CD14-positive monocyte (primary cell): ENCODE data around the gene TAF7. TPM values are rescaled to one million over a fixed set of nuclear protein-coding genes. Genes with fewer than 3 reads are reported as not detected.
"Not testable (repeated sequence)": the region's sequence is repeated elsewhere in the genome, so short reads cannot be mapped to it uniquely, and the experiment has no call there.

Experiments used
- DNase-seq, 3 donors: peaks; one replicate each; pipeline ENCODE4 v3.0.0-alpha.2; 2011 to 2022
- H2AFZ ChIP-seq: 2 replicates; pipeline ENCODE4 v1.6.0; 2012; ENCODE audit warnings: mild to moderate bottlenecking, low read depth, low read length, inconsistent platforms; ENCODE audit not compliant: insufficient read depth, poor library complexity, severe bottlenecking
- H3K27ac ChIP-seq, 2 donors: 1 replicate in 1 of 2; 2 replicates in 1 of 2; pipeline ENCODE4 v1.5.1; 2012 to 2013; ENCODE audit warnings: low read length in 2 of 2, control low read depth in 1 of 2, inconsistent platforms in 1 of 2, low read depth in 1 of 2, mild to moderate bottlenecking in 1 of 2
- H3K27me3 ChIP-seq, 2 donors: one replicate each; pipeline versions ENCODE4 v1.6.0 to v1.6.1; 2011 to 2013; ENCODE audit warnings: low read length in 2 of 2; ENCODE audit not compliant: control insufficient read depth in 2 of 2, insufficient read depth in 2 of 2
- H3K36me3 ChIP-seq, 2 donors: replicated peaks in 1 of 2; 1 replicate in 1 of 2; 2 replicates in 1 of 2; pipeline versions ENCODE4 v1.5.1 to v1.6.1; 2012 to 2013; ENCODE audit warnings: low read length in 2 of 2, control low read depth in 1 of 2, inconsistent platforms in 1 of 2, mild to moderate bottlenecking in 1 of 2; ENCODE audit not compliant: insufficient read depth in 2 of 2, control insufficient read depth in 1 of 2
- H3K4me1 ChIP-seq, 2 donors: 1 replicate in 1 of 2; 2 replicates in 1 of 2; pipeline versions ENCODE4 v1.5.1 to v1.6.1; 2012 to 2013; ENCODE audit warnings: low read length in 2 of 2, control low read depth in 1 of 2, inconsistent platforms in 1 of 2, mild to moderate bottlenecking in 1 of 2, moderate library complexity in 1 of 2; ENCODE audit not compliant: insufficient read depth in 2 of 2, control insufficient read depth in 1 of 2
- H3K4me2 ChIP-seq: replicated peaks from 2 replicates; pipeline ENCODE3; 2012; ENCODE audit warnings: low read length, moderate library complexity, mild to moderate bottlenecking; ENCODE audit not compliant: poor library complexity, severe bottlenecking; ENCODE audit errors: extremely low read depth
- H3K4me3 ChIP-seq, 3 experiments: fragments of 200-600 bp in 1 of 3; sonication (generic) in 1 of 3; replicated peaks in 1 of 3; 1 replicate in 2 of 3; 2 replicates in 1 of 3; pipeline ENCODE4 v1.5.1; 2011 to 2013; ENCODE audit warnings: low read length in 3 of 3, mild to moderate bottlenecking in 3 of 3, control low read depth in 2 of 3, low read depth in 2 of 3, inconsistent platforms in 1 of 3, moderate library complexity in 1 of 3
- H3K79me2 ChIP-seq: 2 replicates; pipeline ENCODE4 v1.6.0; 2012; ENCODE audit warnings: mild to moderate bottlenecking, control low read depth, inconsistent platforms, low read length, moderate library complexity; ENCODE audit not compliant: insufficient read depth
- H3K9ac ChIP-seq: 2 replicates; pipeline ENCODE4 v1.6.0; 2017; ENCODE audit warnings: low read length, mild to moderate bottlenecking; ENCODE audit not compliant: insufficient read depth, poor library complexity, severe bottlenecking
- H3K9me3 ChIP-seq, 2 donors: replicated peaks in 1 of 2; 1 replicate in 1 of 2; 2 replicates in 1 of 2; pipeline versions ENCODE4 v1.5.1 to v1.6.1; 2012 to 2013; ENCODE audit warnings: low read length in 2 of 2, control low read depth in 1 of 2; ENCODE audit not compliant: control insufficient read depth in 1 of 2, insufficient read depth in 1 of 2
- H4K20me1 ChIP-seq: 2 replicates; pipeline ENCODE4 v1.6.0; 2012; ENCODE audit warnings: mild to moderate bottlenecking, low read length, control low read depth, moderate library complexity; ENCODE audit not compliant: insufficient read depth
- H3K27ac Mint-ChIP-seq, 7 donors: one replicate each; pipeline ENCODE4 v1.8.0; 2020; ENCODE audit warnings: mild to moderate bottlenecking in 7 of 7, mixed read lengths in 7 of 7, moderate library complexity in 6 of 7, inconsistent platforms in 2 of 7
- H3K27me3 Mint-ChIP-seq, 3 donors: one replicate each; pipeline ENCODE4 v1.8.0; 2021 to 2022; ENCODE audit warnings: low read depth in 3 of 3, mild to moderate bottlenecking in 3 of 3, mixed read lengths in 3 of 3, moderate library complexity in 3 of 3, inconsistent platforms in 1 of 3
- H3K36me3 Mint-ChIP-seq, 2 donors: one replicate each; pipeline ENCODE4 v1.8.0; 2020; ENCODE audit warnings: mixed read lengths in 2 of 2, inconsistent platforms in 1 of 2, mild to moderate bottlenecking in 1 of 2
- H3K4me1 Mint-ChIP-seq: one replicate; pipeline ENCODE4 v1.8.0; 2020; ENCODE audit warnings: mild to moderate bottlenecking, mixed read lengths
- H3K4me3 Mint-ChIP-seq, 2 donors: one replicate each; pipeline ENCODE4 v1.8.0; 2020; ENCODE audit warnings: mild to moderate bottlenecking in 2 of 2, mixed read lengths in 2 of 2, moderate library complexity in 1 of 2
- H3K9me3 Mint-ChIP-seq, 7 donors: one replicate each; pipeline ENCODE4 v1.8.0; 2020 to 2022; ENCODE audit warnings: mixed read lengths in 7 of 7, mild to moderate bottlenecking in 6 of 7, moderate library complexity in 6 of 7, inconsistent platforms in 2 of 7
- CTCF ChIP-seq: fragments of 200-600 bp; IDR thresholded peaks from one replicate; pipeline ENCODE4 v1.8.0; 2022; ENCODE audit warnings: antibody characterized with exemption, mild to moderate bottlenecking
- whole genome bisulfite sequencing: methylation state at CpG from one replicate; pipeline ENCODE4 v1.1.5; 2013; ENCODE audit warnings: missing lambda C conversion rate; ENCODE audit not compliant: insufficient coverage; 5-methylcytosine and 5-hydroxymethylcytosine counted together
- intact Hi-C, 2 donors: fragments of 100-400 bp; cut with micrococcal nuclease; formaldehyde crosslinking; loops; one replicate each; pipeline versions ENCODE4 v1.15.0 to v1.15.1; 2023
- polyA plus RNA-seq, 3 donors: library from polyadenylated mRNA; depleted of rRNA in 1 of 3; unstranded in 2 of 3; stranded (reverse) in 1 of 3; fragments of 300-500 nt in 2 of 3; fragments of >200 nt in 1 of 3; fragmentation: Illumina TruSeq in 2 of 3; gene quantifications; 1 replicate in 2 of 3; 2 replicates in 1 of 3; pipeline ENCODE4 v1.2.3, GENCODE V29; 2012 to 2021

TAF7 gene
- polyA plus RNA-seq, 3 donors: 11.8 to 57.5 (median 52.7) TPM

- Histone ChIP-seq H3K36me3 (no peaks in the 10 kb centered on the region), H3K4me1 (no peaks in the 10 kb centered on the region), H4K20me1 (no peaks in the 10 kb centered on the region), H3K4me3 (no peak within 1 kb of the TSS), H3K27me3 (peaks cover 22 to 60% of the 10 kb centered on the region in 2 donors), H3K4me2 (no peak within 1 kb of the TSS), H3K9me3 (peaks cover 45 to 80% of the 10 kb centered on the region in 2 donors), H3K27ac (no peak within 1 kb of the TSS), H3K79me2 (no peaks in the 10 kb centered on the region), H2AFZ (no peak within 1 kb of the TSS), H3K9ac (no peak within 1 kb of the TSS)
- no peak for DNase-seq
- H3K36me3 Mint-ChIP-seq: peaks cover 9 to 11% of the 10 kb centered on the region in 2 donors
- intact Hi-C loops: no loop called here
- H3K4me1 Mint-ChIP-seq: no peaks in the 10 kb centered on the region
- peaks cover 37 to 76% (median 67%) of the 10 kb centered on the region in 7 donors for H3K9me3 Mint-ChIP-seq
- peak; percentile 16 for TF ChIP-seq CTCF
- WGBS: 22% methylated on average over 28 of the region's 29 CpGs
- peaks cover 32 to 58% (median 51%) of the 10 kb centered on the region in 3 donors for H3K27me3 Mint-ChIP-seq
- H3K4me3 Mint-ChIP-seq: peak within 1 kb of the TSS in 1 of 2 donors; percentile 71
- H3K27ac Mint-ChIP-seq: no peak within 1 kb of the TSS
Measured at GRCh38 chr5:141349917-141350619, 29.5 kb upstream of the TAF7 start, which contains the start of gene PCDHGB1. Gene PCDHGB1, plus strand, starts transcription at chr5:141350099. Its CDS starts 162 bp downstream, at chr5:141350261.

- H3K36me3 Mint-ChIP-seq, H3K27ac Mint-ChIP-seq, H3K4me3 ChIP-seq, H3K4me3 Mint-ChIP-seq, H4K20me1 ChIP-seq, H3K9ac ChIP-seq, H3K27ac ChIP-seq, H2AFZ ChIP-seq, H3K4me1 ChIP-seq, DNase-seq, H3K79me2 ChIP-seq, H3K4me1 Mint-ChIP-seq, H3K36me3 ChIP-seq, intact Hi-C loops, H3K4me2 ChIP-seq: not testable (repeated sequence)
- WGBS: 43% methylated on average over 11 of the region's 35 CpGs
- Histone ChIP-seq H3K27me3 (peaks cover 12 to 47% of the 10 kb centered on the region in 2 donors), H3K9me3 (peaks cover 41 to 70% of the 10 kb centered on the region in 2 donors)
- H3K27me3 Mint-ChIP-seq: peaks cover 22 to 58% (median 51%) of the 10 kb centered on the region in 3 donors
- peaks cover 37 to 76% (median 71%) of the 10 kb centered on the region in 7 donors for H3K9me3 Mint-ChIP-seq
Measured at GRCh38 chr5:141346017-141346416, 25.4 kb upstream of the TAF7 start.
